Measurements from ENCODE around the gene TNFRSF9.
"Not testable (repeated sequence)": the region's sequence is repeated elsewhere in the genome, so short reads cannot be mapped to it uniquely, and the experiment has no call there.

Gene TNFRSF9

DNA sequence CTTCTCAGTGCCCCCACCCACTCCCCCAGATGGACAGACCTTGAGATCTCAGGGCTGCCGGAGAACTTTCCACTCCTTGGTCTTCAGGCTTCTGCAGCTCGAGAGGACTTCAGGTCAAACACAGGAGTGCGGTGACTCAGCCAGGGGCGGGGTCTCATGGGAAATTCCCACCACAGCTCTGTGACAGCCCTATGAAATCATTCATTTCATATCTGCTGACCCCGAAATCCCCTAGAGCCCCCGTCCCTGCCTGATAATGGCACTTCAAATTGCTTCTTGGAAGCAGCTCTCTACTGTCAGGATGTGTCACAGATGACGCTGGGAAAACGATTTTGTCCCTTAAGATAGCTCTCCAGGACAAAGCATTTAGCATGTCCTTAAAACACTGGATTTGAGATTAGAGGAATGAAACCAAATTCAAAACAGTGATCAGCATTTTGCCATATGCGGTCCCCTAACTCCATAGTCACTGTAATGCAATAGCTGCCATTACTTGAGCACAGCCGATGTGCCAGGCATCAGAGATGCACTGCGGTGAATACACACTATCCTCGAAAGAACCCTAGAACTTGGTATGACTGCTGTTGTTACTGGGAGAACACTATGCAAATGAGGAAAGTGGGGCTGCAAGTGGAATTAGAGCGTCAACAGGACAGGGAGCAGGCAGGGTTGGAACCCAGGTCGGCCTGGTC, at the start of gene TNFRSF9:
TSS of gene TNFRSF9 (minus strand) at position 95 of the 692 bp plus-strand sequence. CDS start 845 bp downstream, outside the sequence.
- peak; percentile 2 for DNase-seq

DNA sequence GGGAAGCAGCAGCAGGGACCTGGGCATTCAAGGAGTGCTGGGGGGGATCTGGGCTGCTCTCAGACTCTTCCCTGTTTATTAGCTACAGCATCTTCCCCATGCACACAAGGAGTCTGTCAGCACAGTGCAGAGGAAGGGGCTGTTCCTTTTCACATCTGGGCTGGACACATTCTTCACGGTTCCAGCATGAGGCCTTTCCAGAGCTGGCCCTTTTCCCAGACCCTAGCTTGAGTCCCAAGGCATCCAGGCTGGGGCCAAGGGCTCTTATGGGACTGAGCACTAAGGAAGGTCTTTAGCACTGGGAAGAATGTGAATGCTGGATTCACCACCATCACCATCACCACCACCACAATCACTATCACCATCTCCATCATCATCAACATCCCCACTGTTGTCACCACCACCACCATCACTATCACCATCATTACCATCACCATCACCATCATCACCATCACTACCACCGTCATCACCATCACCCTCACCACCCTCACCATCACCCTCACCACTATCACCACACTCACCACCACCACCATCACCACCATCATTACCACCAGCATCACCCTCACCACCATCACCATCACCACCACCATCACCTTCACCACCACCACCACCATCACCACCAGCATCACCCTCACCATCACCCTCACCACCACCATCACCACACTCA, 49.3 kb upstream of the TNFRSF9 start:
- no peak for DNase-seq

DNA sequence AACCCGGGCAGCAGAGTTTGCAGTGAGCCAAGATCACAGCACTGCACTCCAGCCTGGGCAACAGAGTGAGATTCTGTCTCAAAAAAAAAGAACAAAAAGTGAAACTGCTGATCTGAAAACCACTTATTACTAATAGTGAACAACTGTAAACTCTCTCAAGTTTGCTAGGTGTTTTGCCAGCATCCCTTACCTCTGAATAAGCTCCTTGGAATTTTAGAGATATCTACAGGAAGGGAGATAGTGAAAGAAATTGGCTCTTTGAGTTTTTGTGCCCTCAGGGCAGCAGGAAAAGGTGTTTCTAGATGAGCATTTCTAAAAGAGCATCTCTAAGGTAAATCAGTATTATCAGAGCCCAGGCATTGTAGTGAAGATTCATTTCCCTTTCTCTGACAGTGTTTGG, 47.9 kb upstream of the TNFRSF9 start:
- DNase-seq: no peak

DNA sequence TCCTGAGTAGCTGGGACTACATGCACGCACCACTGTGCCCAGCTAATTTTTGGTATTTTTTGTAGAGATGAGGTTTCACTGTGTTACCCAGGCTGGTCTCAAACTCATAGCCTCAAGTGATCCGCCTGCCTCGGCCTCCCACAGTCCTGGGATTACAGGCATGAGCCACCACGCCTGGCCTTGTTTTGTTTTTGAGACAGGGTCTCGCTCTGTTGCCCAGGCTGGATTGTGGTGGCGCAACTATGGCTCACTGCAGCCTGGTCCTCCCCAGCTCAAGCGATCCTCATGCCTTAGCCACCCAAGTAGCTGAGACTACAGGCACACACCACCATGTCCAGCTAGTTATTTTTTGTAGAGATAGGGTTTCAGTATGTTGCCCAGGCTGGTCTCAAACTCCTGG, 46.9 kb upstream of the TNFRSF9 start:
- DNase-seq: no peak

DNA sequence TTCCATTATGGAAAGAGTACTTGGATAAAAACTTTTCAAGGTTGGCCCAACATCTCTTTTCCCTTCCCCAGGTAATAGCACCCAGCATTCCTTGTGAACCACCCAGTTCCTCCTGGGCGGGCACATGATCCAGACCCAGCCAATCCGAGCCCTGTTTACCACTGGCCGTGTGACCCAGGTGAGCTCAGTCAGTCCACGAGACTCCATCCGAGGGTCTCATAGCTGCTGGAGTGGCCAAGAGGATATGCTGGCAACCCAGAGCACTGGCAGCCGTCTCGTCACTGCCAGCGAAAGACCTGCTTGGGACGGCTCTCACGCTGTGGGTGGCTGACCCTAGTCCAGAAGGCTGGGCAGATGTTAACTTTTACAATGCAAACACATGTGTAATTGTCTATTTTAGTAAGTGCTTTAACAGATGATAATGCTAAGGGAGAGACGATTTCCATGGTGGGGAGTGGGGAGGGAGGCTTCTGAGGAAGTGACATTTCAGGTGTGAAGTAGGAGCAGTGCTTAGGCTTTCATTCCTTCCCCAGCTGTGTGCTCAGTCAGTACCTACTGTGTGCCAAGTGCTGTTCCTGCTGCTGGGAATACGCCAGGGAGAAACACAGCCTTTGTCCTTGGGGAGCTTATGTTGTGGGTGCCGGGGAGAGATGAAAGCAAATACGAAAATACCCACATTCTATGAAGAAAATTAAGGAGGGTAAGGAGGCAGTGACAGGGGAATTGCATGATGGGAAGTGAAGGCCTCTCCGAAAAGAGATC, 45.4 kb upstream of the TNFRSF9 start:
- no peak for DNase-seq

DNA sequence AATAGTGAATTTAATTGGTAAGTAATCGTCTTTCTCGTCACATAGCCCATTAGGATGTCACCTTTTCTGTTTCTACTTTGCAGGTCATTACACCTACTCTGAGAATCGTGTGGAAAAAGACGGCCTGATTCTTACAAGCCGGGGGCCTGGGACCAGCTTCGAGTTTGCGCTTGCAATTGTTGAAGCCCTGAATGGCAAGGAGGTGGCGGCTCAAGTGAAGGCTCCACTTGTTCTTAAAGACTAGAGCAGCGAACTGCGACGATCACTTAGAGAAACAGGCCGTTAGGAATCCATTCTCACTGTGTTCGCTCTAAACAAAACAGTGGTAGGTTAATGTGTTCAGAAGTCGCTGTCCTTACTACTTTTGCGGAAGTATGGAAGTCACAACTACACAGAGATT, 44.2 kb upstream of the TNFRSF9 start:
- peak; percentile 38 for DNase-seq

DNA sequence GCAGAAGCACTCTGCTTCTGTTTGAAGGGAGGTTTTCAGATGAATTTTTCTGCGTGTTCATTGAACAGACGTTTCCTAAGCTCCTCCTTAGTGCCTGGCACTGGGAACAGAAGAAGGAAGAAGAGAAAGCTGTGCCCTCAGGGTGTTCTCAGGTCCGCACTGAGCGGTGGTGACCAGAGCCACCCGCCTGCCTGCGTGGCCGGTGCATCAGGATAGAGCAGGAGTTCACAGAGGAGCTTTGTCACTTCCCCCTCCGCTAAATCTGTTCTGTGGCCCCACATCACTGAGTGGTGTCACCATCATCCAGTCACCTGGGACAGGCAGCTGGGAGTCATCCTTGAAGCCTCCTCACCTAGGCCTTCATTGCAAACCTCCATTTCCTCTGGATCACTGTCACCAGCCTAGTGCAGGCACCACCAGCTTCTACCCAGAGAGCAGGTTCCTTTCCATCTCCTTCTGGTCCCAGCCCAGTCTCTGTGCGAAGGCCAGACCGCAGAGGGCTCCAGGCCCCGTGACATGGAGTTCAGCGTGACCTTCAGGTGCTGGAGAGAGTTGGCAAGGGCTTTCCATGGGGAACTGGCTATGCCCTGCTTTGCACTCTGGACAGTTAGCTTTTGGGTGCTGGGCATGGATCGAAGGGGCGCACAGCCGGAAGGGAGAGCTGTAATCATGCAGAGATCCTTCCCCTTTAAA, 42.6 kb upstream of the TNFRSF9 start:
- no peak for DNase-seq

DNA sequence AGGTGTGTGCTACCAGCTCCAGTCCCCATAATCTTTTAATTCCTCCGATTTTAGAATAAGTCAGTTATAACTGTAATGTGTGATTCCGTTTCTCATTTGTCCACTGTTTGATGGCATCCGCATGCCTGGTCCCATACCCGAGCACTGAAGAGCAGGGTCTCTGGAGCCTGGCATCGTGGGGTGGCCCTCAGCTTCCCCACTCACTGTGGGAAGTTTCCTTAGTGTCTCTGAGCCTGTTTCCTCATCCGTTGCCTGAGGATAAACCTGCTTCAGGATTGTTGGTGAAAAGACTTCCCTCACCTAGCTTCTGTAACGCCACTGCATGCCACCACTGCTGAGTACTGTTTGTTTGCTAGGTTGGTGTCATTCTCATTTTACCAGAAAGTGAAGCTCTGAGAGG, 40.3 kb upstream of the TNFRSF9 start:
- no peak for DNase-seq

DNA sequence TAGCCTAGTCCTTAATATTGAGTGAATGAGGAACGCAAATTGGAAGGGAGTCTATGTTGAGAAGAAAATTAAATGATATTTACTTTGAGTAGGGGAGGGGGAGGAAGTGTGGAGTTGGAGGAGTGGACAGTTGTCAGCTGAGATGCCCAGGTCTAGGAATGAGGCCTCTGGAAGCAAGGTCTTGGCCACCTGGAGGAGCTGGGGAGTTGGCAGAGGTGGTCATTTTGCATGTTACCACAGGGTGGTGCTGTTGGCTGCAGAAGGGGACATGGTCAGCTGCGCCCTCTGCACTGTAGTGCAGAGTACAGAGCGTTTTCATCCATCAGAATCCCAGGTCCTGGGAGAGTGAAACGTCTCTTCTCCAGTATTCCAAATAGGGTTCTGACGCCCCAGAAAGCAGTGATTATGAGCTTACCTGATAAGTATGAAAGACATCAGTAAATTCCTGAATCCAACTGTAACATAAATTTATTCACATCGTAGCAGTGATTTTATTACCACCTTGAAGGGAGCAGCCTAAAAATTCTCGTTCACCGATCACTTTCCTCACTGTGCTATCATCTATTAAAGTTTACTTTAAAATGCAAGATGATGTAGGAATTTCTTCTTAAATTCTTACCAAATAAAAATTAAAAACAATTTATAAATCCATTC, 34.7 kb upstream of the TNFRSF9 start:
- DNase-seq: peak; percentile 3

DNA sequence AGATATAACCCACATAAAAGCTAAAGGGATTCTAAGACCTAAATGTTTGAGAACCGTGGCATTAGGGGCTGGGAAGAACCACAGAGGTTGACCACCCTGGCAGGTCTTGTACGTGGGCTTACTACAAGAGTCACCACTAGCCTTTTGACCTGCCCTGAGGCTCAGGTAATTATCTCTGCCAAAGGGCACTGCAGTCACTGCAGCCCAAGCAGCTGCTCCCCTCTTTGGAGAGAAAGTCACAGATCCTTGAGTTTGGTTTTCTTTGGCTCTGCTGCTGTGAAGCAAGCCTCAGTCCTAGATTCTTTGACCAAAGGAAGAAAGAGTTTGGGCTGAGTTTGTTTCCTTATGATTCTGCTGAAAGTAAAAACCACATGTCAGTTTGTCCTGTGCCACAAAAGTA, 32.4 kb upstream of the TNFRSF9 start:
- no peak for DNase-seq

DNA sequence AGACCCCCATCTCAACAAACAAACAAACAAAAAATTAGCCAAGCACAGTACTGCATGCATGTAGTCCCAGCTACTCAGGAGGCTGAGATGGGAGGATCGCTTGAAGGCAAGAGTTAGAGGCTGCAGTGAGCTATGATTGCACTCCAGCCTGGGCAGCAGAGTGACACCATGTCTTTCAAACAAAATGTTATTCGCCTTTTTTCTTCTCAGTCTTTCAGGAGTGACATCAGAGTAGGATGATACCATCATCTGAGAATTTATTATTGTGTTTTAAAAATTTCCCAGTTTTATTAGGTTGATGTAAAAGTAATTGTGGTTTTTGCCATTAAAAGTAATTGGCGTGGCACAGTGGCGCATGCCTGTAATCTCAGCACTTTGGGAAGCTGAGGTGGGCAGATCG, 31.6 kb upstream of the TNFRSF9 start:
- DNase-seq: no peak

DNA sequence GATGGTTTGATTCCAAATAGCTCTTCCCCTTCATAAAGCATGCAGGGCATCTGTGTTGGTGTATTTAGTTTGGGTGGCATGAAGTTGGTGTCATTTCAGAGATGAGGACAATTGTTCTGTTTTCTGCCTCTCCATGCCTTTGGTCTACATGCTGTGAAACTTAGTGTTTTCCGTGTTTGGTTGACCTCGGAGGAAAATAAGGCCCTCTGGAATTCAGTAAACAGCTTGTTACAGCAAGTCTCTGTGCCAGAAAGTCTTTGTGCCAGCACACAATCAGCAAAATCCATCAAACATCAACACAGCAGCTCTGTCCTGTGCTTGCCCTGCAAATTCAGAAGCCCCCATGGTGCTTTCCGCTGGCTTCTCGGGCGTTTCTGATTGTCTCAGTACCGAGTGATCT, 30.4 kb upstream of the TNFRSF9 start:
- DNase-seq: no peak

DNA sequence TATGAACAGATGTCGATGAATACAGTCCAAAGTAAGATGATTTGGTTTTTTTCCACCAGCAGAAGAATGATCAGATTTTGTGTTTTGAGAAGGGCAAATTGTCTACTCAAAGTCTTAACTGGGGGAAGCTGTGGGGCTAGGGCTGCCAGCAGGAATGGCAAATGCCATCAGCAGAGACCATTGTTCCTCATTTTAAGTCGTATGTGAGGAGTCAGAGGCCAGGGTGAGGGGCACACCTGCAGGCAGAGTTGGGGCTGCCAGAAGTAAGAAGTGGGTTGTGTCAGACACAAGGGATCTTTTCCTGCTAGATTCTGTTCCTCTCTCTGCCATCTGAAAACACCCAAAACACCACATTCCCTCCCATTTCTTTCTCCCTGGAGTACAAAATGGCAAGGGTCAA, 29.6 kb upstream of the TNFRSF9 start:
- no peak for DNase-seq

DNA sequence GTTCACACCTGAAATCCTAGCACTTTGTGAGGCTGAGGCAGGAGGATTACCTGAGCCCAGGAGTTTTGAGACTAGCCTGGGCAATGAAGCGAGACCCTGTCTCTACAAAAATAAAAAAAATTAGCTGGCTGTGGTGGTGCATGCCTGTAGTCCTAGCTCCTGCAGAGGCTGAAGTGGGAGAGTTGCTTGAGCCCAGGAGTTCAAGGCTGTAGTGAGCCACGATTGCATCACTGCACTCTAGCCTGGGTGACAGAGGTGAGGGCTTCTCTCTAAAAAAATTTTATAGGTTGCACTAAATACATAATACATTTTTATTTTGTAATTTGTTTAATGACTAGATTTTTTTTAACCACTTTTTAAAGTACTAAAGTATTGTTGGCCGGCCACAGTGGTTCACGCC, 27.0 kb upstream of the TNFRSF9 start:
- DNase-seq: no peak

DNA sequence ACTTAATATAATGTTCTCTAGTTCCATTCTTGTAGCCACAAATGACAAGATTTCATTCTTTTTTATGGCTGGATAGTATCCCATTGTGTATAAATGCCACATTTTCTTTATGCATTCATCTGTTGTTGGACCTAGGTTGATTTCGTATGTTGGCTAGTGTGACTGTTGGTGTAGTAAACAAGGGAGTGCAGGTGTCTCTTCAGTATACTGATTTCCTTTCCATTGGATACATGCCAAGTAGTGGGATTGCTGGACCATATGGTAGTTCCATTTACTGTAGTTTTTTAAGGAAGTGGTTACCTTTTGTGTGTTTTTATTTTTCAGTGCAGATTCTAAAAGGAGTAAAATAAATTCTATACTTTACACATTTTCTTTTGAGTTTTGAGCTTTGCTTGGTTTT, 26.6 kb upstream of the TNFRSF9 start:
- DNase-seq: no peak

DNA sequence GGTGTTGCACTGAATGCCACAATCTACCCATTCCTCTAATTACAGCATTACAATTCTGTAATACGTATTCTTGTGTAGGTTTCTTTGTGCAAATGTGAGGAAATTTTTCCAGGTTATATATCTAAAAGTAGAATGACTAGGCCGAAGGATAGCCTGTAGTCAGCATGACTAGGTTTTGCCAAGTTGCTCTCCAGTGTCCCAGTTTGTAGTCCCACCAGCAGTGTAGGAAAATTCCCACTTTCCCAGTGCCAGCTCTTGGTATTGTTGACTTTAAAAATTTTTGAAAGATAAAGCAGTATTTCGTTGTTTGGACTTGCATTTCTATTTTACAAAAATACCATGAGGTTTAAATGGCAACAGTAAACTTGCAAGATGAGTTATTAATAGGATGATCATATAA, 23.8 kb upstream of the TNFRSF9 start:
- no peak for DNase-seq

DNA sequence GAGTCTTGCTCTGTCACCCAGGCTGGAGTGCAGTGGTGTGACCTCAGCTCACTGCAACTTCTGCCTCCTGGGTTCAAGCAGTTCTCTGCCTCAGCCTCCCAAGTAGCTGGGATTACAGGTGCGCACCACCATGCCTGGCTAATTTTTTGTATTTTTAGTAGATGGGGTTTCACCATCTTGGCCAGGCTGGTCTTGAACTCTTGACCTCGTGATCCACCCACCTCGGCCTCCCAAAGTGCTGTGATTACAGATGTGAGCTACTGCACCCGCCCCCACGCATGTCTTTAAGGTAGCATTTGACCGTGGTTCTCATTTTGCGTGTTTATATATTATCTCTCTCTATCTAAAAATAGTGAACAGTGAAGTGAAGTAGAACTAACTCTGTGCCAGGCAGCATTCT, 23.2 kb upstream of the TNFRSF9 start:
- DNase-seq: not testable (repeated sequence)

DNA sequence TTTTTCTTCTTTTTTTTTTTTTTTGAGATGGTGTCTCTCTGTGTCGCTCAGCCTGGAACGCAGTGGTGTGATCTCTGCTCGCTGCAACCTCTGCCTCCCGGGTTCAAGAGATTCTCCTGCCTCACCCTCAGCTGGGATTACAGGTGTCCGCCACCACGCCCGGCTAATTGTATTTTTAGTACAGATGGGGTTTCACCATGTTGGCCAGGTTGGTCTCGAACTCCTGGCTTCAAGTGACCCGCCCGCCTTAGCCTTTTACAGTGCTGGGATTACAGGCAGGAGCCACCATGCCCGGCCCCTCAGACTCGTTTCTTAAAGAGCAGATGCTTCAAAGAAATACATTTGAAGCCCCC, 22.7 kb upstream of the TNFRSF9 start:
- not testable (repeated sequence) for DNase-seq

DNA sequence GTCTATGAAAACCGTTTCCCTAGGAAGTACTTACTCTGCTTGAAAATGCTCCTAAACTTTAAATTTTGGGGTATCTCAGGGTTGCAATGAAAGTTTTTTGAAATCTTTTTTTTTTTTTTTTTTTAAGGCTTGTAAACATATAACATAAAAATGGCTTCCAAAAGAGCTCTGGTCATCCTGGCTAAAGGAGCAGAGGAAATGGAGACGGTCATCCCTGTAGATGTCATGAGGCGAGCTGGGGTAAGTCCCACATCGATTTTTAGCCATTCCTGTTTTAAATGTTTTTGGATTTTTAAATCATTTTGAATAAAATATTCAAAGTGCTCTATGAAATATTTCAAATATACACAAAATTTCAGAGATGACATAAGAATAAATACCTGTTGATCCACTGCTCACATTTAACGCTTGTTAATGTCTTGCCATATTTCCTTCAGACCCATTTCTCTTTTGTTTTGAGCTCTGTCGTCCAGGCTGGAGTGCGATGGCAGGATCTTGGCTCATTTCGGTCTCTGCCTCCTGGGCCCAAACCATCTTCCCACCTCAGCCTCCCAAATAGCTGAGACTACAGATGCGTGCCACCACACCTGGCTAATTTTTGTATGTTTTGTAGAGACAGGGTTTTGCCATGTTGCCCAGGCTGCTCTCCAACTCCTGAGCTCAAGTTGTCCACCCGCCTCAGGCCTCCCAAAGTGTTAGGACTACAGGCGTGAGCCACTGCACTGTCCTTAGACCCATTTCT, 22.2 kb upstream of the TNFRSF9 start:
- no peak for DNase-seq

DNA sequence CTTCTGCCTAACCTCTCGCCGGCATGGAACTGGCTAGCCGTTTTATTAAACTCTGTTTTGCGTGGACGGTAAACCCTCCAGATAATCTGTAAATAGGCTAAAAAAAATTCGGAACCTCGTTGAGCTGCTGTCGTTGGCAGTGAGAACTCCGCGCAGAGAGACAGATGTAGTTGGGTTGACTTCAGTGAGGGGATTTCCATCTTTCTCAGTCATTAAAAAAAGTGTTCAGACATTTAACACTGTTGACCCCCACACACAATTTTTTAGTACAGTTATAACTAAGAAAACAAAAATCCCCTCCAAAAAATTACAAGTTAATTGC, 21.3 kb upstream of the TNFRSF9 start:
- no peak for DNase-seq

DNA sequence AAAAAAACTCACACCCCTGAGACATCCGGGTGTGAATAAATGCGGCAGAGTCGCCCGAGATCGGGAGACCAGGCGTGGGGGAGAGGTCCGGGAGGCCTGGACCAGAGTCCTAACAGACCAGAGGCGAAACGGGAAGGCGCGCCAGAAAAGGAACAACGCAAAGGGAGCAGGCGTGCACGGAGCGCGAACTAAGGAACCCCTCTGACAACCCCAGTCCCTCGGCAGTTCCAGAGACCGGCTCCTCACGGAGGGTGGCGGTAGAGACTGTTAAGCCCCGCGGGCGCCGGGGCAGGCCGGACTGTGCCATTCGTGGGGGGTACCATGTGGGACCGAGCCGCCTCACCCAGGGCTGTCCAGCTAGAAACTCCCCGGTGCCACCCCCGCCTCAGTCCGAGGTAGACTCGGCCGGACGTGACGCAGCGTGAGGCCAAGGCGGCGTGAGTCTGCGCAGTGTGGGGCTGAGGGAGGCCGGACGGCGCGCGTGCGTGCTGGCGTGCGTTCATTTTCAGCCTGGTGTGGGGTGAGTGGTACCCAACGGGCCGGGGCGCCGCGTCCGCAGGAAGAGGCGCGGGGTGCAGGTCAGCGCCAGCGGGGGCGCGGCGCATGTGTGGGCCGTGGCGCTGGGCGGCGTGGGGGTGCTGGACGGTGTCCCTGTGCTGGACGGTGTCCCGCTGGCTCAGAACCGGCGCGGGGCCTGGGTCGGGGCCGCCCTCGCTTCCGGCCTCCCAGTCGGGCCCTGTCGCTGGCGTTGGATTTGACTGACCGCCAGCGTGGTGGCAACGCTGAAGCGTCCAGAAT, 20.8 kb upstream of the TNFRSF9 start, which contains the start of gene PARK7:
TSS of gene PARK7 (plus strand) at position 496 of the 798 bp plus-strand sequence. CDS start 1,075 bp downstream, outside the sequence.
- peak; percentile 99 for DNase-seq

DNA sequence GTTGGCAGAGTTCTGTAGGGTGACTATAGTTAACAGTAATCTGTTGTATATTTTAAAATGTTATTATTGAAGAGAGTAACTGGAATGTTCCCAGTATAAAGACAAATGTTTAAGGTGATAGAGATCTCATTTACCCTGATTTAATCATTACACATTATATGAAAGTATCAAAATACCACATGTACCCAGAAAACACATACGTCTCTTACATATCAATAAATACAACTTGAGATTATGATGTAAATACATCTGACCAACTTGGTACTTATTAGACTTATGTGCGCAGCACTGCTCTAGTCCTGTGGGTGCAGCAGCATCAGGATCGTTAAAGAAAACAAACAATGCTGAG, 20.2 kb upstream of the TNFRSF9 start:
- no peak for DNase-seq

All from DMS79 (cell line).